WTC11 (cell line): ENCODE data around the gene NEK7.

ENCODE experiments used
- CREB1 ChIP-seq: sonication (generic); formaldehyde crosslinking; IDR thresholded peaks from 2 replicates; pipeline ENCODE4 v1.8.0; 2023; ENCODE audit warnings: mild to moderate bottlenecking, missing genetic modification reagents
- FOXP1 ChIP-seq: sonication (generic); formaldehyde crosslinking; IDR thresholded peaks from 2 replicates; pipeline ENCODE4 v1.8.0; 2022; ENCODE audit warnings: missing genetic modification reagents, mild to moderate bottlenecking, moderate library complexity, borderline replicate concordance
- JUN ChIP-seq: sonication (generic); formaldehyde crosslinking; IDR thresholded peaks from 2 replicates; pipeline ENCODE4 v1.8.0; 2023; ENCODE audit warnings: mild to moderate bottlenecking, missing genetic modification reagents
- TF ChIP-seq, protein P1 (sequence below): fragments of 200-600 bp; IDR thresholded peaks from 2 replicates; pipeline ENCODE4 v1.8.0; 2022; ENCODE audit warnings: antibody characterized with exemption
- TF ChIP-seq, protein P2 (sequence below): sonication (generic); formaldehyde crosslinking; IDR thresholded peaks from 2 replicates; pipeline ENCODE4 v1.8.1; 2023; ENCODE audit warnings: mild to moderate bottlenecking, missing genetic modification reagents

DNA sequence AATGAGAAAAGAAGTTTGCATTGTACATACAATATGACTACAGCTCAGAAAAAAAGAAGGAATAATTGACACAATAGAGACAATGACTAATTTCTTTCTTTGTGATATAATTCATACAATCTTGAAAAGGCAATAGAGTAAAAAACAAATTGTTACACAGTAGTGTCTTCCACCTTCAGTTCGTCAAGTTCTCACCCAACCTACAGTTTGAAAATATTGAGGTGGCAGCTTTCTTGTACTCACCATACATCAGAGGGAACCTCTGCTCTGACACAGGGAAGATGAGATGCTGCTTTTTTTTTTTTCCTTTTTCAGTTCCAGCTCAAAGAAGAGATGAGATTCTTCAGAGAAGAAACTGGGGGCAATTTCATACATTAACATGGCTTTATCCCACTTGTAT lies 210.5 kb downstream of the NEK7 start:
- TF ChIP-seq CREB1 (CRISPR knock-in tag) (no peak), JUN (no peak), FOXP1 (CRISPR knock-in tag) (no peak)
- TF ChIP-seq, protein P1, sequence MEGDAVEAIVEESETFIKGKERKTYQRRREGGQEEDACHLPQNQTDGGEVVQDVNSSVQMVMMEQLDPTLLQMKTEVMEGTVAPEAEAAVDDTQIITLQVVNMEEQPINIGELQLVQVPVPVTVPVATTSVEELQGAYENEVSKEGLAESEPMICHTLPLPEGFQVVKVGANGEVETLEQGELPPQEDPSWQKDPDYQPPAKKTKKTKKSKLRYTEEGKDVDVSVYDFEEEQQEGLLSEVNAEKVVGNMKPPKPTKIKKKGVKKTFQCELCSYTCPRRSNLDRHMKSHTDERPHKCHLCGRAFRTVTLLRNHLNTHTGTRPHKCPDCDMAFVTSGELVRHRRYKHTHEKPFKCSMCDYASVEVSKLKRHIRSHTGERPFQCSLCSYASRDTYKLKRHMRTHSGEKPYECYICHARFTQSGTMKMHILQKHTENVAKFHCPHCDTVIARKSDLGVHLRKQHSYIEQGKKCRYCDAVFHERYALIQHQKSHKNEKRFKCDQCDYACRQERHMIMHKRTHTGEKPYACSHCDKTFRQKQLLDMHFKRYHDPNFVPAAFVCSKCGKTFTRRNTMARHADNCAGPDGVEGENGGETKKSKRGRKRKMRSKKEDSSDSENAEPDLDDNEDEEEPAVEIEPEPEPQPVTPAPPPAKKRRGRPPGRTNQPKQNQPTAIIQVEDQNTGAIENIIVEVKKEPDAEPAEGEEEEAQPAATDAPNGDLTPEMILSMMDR = no peak
- TF ChIP-seq, protein P2, sequence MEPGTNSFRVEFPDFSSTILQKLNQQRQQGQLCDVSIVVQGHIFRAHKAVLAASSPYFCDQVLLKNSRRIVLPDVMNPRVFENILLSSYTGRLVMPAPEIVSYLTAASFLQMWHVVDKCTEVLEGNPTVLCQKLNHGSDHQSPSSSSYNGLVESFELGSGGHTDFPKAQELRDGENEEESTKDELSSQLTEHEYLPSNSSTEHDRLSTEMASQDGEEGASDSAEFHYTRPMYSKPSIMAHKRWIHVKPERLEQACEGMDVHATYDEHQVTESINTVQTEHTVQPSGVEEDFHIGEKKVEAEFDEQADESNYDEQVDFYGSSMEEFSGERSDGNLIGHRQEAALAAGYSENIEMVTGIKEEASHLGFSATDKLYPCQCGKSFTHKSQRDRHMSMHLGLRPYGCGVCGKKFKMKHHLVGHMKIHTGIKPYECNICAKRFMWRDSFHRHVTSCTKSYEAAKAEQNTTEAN (CRISPR knock-in tag) = no peak
